ENCODE results near the gene CEP128. TPM values are rescaled to one million over a fixed set of nuclear protein-coding genes. Genes with fewer than 3 reads are reported as not detected.

The CEP128 gene
- total RNA-seq, 4 donors from 2014 or later: 13.9 to 18.1 (median 16.0) TPM

DNA sequence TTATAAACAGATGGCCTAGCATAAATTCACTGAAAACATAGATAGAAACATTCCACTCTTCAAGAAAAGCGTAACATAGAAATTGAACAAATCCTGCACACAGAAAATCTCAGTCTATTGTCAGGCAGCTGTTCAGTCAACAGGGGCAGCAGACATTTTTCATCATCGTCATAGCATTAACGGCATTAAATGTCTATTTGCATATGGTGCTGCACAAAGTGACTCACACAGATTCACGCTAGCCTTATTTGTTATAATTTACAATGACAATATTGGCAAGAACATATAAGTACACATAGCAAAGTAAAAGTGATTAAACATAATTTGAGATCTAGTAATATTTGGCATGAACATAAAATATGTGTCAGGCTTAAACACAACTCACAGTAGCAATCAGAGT is 95.7 kb downstream of the CEP128 start:
- H3K27me3 ChIP-seq: no peaks in the 10 kb centered on the region
- H3K4me3 ChIP-seq (replicated peaks in 1 of 3): no peak overlapping the region
- H3K9me3 ChIP-seq: no peaks in the 10 kb centered on the region
- H3K36me3 ChIP-seq: no peaks in the 10 kb centered on the region
- DNase-seq: no peak
- peaks cover 4% of the 10 kb centered on the region in 2 donors for H3K4me1 ChIP-seq
- 97 to 99% methylated on average over 4 of the region's 4 CpGs for WGBS, 2 donors
- TF ChIP-seq POLR2A (IDR thresholded peaks at IDR 0.05): no peak
- TF ChIP-seq, protein P1, sequence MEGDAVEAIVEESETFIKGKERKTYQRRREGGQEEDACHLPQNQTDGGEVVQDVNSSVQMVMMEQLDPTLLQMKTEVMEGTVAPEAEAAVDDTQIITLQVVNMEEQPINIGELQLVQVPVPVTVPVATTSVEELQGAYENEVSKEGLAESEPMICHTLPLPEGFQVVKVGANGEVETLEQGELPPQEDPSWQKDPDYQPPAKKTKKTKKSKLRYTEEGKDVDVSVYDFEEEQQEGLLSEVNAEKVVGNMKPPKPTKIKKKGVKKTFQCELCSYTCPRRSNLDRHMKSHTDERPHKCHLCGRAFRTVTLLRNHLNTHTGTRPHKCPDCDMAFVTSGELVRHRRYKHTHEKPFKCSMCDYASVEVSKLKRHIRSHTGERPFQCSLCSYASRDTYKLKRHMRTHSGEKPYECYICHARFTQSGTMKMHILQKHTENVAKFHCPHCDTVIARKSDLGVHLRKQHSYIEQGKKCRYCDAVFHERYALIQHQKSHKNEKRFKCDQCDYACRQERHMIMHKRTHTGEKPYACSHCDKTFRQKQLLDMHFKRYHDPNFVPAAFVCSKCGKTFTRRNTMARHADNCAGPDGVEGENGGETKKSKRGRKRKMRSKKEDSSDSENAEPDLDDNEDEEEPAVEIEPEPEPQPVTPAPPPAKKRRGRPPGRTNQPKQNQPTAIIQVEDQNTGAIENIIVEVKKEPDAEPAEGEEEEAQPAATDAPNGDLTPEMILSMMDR (IDR thresholded peaks at IDR 0.05): no peak
- no peak overlapping the region for H3K27ac ChIP-seq
- intact Hi-C loops (cut with DNase I): no loop called here

DNA sequence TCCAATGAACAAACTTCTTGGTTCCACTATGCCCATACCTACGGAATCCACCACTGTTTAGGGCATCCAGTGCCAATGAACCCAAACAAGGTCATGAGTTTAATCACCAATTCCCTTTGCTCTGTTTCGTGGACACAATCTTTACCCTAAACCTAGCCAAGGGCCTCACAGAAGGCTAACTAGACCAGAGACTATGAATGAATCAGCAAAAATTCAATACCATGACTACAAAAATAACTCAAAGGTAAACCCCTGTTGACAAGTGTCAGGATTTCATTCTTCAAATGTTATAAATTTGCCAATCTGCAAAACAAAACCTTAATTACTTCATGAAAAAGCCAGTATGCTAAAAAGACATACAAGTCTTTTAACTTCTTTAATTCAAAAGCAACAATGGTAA is 96.7 kb downstream of the CEP128 start:
- no peak overlapping the region for H3K27ac ChIP-seq
- H3K9me3 ChIP-seq: no peaks in the 10 kb centered on the region
- H3K4me3 ChIP-seq (replicated peaks in 1 of 3): no peak overlapping the region
- intact Hi-C loops (cut with DNase I): no loop called here
- H3K36me3 ChIP-seq: no peaks in the 10 kb centered on the region
- TF ChIP-seq, protein P1 (IDR thresholded peaks at IDR 0.05): no peak
- TF ChIP-seq POLR2A (IDR thresholded peaks at IDR 0.05): no peak
- H3K4me1 ChIP-seq: peaks cover 4% of the 10 kb centered on the region in 2 donors
- DNase-seq: no peak
- H3K27me3 ChIP-seq: no peaks in the 10 kb centered on the region
- WGBS, 2 donors: 91 to 93% methylated on average over 2 of the region's 2 CpGs

DNA sequence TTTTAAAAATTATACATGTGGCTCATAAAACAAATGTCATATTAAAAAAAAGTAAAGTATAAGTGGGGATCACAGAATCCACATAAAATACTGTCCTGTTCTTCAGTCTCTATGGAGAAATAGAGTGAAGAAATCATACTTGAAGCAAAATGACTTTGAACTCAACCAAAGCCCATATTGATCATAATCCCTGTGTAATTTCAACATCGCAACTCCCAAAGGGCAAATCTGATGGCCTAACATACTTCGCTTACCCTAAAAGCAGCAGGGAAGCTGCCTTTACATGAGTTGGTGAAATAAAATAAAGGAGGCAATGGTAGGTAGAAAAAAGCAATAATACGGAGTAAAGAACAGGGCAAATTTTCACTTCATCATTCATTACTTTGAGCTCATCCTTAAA is 101.8 kb downstream of the CEP128 start:
- no peak for DNase-seq
- intact Hi-C loops (cut with DNase I): no loop called here
- H3K27ac ChIP-seq: no peak overlapping the region
- no peaks in the 10 kb centered on the region for H3K27me3 ChIP-seq
- H3K36me3 ChIP-seq: no peaks in the 10 kb centered on the region
- no peak overlapping the region for H3K4me3 ChIP-seq (replicated peaks in 1 of 3)
- H3K9me3 ChIP-seq: no peaks in the 10 kb centered on the region
- peaks cover under 1 to 4% of the 10 kb centered on the region in 2 donors for H3K4me1 ChIP-seq
- 84 to 96% methylated on average over 3 of the region's 3 CpGs for WGBS, 2 donors
- TF ChIP-seq, protein P1 (IDR thresholded peaks at IDR 0.05): no peak
- TF ChIP-seq POLR2A (IDR thresholded peaks at IDR 0.05): no peak

DNA sequence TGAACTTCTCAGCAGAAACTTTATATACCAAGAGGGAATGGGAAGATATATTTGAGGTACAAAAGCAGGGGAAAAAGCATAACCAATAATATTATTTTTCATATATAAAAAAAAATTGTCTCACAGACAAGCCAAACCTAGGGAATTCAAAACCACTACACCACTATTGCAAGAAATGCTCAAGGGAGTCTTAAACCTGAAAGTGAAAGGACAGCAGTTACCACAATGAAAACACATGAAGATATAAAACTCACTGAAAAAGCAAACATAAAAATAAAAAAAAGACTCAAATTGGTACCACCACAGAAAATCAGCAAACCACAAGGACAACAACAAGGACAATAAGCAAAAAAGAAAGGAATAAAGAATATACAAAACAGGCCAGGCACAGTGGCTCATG is 131.9 kb downstream of the CEP128 start:
- Histone ChIP-seq H3K27ac (no peak overlapping the region), H3K4me1 (no peaks in the 10 kb centered on the region), H3K4me3 (replicated peaks in 1 of 3) (no peak overlapping the region), H3K9me3 (no peaks in the 10 kb centered on the region), H3K36me3 (no peaks in the 10 kb centered on the region), H3K27me3 (no peaks in the 10 kb centered on the region)
- intact Hi-C loops (cut with DNase I): no loop called here
- no peak for DNase-seq
- no peak for TF ChIP-seq POLR2A (IDR thresholded peaks at IDR 0.05)
- TF ChIP-seq, protein P1 (IDR thresholded peaks at IDR 0.05): no peak

DNA sequence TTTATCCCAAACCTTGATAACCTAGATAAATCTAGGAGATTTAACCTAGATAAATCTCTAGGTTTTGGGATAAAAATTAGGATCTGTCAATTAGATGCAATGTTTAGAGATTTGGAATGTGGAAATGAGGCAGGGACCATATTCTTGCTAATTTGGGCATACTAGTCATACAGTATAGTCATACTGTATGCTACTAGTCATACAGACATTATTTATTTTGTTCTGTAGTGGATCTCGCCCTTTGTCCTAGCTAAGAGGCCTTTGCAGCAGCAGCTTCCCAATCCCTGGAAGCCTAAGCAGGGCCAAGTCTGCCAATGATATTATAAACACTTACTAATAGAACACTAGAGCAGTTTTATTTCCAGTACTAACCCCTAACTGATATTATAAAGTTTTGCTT is 136.4 kb downstream of the CEP128 start:
- WGBS, 2 donors: 87 to 92% methylated on average over 1 of the region's 1 CpG
- intact Hi-C loops (cut with DNase I): no loop called here
- H3K27ac ChIP-seq: no peak overlapping the region
- no peak for DNase-seq
- no peaks in the 10 kb centered on the region for H3K27me3 ChIP-seq
- no peaks in the 10 kb centered on the region for H3K4me1 ChIP-seq
- H3K4me3 ChIP-seq (replicated peaks in 1 of 3): no peak overlapping the region
- no peaks in the 10 kb centered on the region for H3K36me3 ChIP-seq
- H3K9me3 ChIP-seq: no peaks in the 10 kb centered on the region
- TF ChIP-seq, protein P1 (IDR thresholded peaks at IDR 0.05): no peak
- TF ChIP-seq POLR2A (IDR thresholded peaks at IDR 0.05): no peak

Data from thyroid gland (tissue), 4 donors.